HG02943 (cell line): ENCODE measurements around the gene NOVA2.

Experiments
- ATAC-seq: cut with Tn5 transposase; IDR thresholded peaks from one replicate; pipeline ENCODE4 v1.9.1; 2021; ENCODE audit warnings: mild to moderate bottlenecking, low read depth, moderate library complexity; ENCODE audit not compliant: unreplicated experiment

The NOVA2 gene

DNA sequence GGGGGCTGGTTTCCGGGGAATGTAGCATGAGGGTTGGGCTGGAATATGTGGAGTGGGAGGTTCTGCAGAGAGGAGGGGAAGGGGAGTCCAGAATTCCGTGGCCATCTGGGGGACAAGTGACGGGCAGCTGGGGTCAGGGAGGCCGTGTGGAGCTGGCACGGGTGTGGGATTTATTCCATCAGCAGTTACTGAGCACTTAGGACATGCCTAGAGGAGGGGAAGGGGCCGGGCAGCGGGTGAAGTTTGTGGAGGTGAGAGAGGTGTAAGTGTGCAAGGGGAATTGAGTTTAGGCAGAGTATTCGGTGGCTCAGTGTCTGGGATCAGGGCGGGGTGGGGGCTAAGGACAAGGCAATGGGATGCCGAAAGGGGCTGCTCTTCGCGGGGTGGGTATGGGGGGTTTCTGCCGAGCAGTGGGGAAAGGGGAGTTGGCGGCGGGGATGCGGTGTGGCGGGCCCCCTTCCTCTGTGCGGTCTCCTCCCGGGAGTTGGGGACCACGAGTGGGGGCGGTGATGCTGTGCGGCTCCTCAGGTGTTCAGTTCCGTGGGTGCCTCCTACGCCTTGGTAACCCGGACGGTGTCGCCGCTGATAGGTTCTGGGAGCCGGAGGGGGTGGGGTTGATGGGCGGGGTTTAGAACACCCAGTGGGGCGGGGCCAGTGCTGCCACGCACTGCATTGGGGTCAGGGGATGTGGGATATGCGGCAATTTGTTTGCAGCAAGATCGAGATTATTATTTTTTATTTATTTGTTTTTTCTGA, 27.0 kb upstream of the NOVA2 start:
- ATAC-seq, result no peak

DNA sequence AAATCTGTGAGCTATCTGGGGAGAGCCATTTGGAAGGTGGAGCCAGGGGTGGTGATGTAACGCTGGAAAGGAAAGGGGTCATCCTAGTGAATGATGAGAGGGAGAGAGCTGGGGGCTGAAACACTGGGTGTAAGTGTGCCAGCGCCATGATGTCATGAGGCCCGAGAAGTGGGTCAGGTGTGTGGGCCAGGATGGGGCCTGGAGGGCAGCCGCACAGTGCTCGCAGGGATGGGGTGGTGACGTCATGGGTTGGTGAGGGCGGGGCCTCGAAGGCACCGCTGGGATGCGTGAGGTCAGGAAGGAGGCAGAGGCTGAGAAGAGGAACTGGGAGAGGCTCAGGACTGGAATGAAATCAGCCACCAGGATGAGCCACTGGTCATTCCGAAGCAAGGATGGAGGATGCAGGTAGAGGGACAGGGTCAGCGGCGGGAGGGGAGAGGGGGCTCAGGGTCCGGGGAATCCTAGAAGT, 26.0 kb upstream of the NOVA2 start:
- no peak for ATAC-seq

DNA sequence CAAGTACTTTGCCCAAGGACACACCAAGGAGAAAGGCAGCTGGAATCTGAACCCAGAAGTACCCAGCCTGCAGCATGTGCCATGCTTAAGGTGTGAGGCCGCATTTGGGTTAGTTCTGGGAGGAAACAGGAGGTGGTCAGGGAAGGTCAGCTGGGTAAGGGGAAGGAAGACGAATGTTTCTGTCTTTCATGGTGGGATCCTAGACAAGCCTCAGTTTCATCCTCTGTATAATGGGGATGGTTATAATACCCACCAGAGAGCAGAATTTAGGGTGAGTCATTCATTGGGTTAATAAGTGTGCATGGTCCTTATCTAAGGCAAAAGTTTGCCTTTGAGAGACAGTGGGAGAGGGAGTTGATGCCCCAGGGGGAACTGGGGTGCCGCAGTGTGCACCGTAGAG, 25.2 kb upstream of the NOVA2 start:
- no peak for ATAC-seq

DNA sequence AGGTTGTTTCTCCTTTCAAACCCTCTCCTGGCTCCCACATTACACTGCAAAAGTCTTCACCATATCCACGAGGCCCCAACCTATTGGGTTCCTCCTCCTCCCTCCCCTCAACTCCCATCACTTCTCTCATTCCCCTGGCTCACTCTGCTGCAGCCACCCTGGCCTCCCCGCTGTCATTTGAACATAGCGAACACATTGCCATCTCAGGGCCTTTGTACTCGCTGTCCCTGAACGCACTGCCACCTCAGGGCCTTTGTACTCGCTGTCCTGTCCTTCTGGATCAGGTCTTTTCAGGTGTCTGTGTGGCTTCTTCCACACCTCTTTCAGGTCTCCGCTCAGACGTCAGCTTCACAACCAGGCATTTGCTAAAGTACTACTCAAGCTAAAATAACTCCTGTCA, 23.3 kb upstream of the NOVA2 start:
- ATAC-seq, result no peak

DNA sequence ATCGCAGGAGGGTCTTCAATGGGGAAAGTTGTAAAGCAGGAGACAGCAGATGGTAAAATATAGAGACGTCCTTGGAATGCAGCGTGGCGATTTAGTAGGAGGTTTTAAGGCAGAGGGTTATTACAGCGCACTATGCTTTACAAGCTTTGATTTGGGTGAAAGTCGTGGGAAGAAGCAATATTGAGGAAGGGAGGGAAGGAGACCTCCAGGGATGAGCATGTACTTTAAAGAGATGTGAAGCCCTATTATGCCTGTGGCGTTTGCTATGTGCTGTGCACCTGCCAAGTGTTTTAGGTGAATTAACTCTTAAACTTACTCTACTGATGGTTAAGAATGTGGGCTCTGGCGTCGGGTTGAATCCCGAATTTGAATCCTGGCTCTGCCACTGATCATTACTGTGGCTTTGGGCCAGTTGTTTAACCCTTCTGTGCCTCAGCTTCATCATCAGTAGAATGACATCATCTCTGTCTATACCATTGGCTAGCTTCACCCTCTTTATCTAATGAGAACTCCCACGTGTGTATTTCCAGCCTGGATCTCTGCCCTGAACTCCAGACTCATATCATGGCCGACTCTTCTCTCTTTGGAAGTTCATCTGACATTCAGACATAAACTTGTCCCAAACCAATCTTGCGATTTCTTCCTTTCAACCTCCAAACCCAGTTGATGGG, 22.2 kb upstream of the NOVA2 start:
- ATAC-seq, result no peak

DNA sequence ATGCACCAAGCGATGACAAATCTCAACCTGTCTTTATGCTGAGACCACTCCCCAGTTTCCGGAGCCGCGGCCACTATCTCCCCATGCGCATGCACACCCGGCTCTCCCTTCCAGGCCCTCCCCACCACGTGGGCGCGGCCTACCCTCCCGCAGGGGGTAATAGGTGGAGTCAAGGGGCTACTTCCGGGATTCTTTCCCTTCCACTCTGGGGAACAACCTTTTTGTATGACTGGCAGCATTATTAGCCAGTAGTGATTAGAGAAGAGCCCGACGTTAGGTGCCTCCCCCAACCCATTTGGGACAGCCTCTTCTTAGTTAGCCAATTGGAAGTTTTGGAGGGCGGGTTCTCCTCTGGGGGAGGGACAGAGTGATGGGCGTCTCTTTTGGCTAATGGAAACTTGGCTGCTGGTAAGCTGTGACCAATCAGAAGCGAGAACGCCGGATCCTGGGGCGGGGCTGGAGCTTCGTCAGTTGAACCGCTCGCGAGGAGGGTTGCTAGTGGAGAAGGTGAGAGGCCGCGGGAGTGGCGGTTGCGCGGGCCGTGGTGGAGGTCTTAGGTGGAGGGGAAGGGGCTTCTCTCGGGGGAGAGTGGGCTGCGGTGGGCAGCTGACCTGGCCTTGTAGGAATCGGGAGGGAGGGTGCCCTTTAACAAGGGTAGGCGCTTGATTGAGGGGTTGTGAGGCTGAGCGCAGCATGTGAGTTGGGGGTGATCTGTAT, 21.5 kb upstream of the NOVA2 start, which contains the start of gene CCDC61:
Gene CCDC61 (plus strand): TSS at position 470 of the 717 bp plus-strand sequence. CDS start 7,552 bp downstream, outside the sequence.
- ATAC-seq, result peak; percentile 98

DNA sequence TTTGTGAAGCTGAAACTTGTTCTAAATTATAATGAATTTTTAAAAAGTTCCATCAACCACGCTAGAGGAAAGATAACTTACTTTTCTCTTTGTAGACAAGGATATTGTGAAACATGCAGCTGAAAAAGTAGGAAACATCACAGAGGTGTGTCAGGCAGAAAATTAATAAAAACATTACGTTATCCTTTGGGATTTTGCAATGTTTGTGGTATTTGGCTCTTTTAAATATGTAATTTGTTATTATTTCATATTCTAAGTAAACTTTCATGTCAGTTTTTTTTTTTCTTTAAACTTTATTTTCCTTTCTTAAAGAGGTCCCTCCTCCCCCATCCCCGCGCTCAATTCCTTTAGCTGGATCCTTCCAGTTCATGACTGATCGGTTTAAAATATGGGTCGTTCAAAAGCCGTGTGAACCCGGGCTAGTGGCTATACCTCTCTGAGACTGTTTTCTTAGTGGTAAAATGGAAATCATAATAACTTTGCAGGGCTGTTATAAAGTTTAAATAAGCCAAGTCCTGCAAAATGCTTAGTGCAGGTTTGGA, 20.9 kb upstream of the NOVA2 start:
- ATAC-seq, result no peak

DNA sequence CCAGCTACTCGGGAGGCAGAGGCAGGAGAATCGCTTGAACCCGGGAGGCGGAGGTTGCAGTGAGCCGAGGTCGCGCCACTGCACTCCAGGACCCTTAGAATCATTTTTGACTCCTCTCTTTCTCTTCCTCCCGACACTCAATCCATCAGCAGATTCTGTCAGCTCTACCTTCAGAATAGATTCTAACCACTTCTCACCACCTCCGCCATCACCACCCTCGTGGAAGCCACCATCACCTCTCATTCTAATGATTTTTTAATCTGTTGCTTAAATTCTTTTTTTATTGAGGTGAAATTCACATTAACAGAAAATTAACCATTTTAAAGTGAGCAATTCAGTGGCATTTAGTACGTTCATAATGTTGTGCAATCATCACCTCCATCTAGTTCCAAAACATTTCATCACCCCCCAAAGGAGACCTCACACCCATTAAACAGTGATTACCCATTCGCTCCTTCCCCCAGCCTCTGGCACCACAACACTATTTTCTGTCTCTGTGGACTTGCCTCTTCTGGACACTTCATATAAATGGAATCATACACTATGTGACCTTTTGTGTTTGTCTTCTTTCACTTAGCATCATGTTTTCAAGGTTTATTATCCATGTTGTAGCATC, 16.6 kb upstream of the NOVA2 start:
- ATAC-seq, result no peak

DNA sequence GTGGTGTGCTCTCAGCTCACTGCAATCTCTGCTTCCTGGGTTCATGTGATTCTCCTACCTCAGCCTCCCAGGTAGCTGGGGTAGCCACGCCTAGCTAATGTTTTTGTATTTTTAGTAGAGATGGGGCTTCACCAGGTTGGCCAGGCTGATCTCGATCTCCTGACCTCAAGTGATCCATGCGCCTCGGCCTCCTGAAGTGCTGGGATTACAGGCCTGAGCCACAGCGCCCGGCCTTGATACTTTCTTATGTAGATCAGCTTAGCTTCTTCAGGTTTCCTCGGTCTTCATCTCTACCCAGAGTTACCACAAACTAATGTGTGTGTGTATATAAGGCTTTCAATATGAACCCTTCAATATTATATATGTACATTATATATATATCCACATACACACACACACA, 11.7 kb upstream of the NOVA2 start:
- ATAC-seq, result no peak

DNA sequence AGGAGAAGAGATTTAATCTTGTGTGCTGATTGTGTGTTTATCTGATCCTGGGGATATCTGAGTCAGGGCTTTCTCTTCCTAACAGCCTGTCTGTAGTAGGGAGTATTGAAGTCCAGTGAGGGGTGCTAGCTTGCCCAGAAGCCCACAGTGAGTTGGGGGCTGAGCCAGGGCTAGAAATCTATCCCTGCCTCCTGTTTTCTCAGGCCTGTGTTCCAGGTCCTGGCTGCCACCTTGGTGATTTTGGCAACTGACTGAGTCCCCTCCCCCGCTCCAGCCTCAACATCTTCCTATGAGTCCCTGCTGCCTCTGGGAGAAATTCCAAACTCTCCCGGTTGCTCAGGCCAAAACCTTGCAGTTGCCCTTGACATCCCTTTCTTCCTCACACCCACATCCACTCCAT, 7.7 kb upstream of the NOVA2 start:
- no peak for ATAC-seq

DNA sequence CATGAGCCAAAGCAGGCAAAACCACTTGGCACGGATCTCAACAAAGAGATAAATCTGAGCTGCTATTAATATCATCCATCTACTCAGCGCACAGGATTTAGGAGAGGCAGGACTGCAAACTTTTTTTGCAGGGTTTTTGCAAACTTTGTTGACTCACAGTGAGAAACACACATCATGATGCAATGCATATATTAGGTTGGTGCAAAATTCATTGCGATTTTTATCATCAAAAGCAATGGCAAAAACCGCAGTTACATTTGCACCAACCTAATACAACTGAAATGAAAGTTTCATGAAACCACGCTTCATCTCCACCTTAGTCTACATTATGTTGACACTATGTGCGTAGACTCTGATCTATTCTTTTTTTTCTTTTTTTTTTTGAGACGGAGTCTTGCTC, 4.5 kb upstream of the NOVA2 start:
- ATAC-seq, result no peak

DNA sequence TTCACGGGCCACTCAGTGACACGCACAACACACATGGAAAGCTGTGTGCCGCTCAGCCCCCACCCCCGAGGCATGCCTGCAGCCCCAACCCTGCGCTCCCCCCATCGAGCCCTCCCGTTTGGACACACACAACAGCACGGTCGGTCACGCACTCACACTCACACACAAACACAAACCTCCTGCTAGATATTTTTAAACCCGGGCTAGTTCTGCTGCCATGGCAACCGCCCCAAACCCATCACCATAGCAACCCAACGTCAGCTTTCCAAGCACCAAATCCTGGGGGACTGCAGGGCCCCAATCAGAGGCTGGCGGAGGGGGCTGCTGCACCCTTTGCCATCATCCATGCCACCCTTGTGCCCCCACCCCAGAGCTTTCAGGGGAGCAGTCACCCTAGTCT, 2.5 kb upstream of the NOVA2 start:
- no peak for ATAC-seq

DNA sequence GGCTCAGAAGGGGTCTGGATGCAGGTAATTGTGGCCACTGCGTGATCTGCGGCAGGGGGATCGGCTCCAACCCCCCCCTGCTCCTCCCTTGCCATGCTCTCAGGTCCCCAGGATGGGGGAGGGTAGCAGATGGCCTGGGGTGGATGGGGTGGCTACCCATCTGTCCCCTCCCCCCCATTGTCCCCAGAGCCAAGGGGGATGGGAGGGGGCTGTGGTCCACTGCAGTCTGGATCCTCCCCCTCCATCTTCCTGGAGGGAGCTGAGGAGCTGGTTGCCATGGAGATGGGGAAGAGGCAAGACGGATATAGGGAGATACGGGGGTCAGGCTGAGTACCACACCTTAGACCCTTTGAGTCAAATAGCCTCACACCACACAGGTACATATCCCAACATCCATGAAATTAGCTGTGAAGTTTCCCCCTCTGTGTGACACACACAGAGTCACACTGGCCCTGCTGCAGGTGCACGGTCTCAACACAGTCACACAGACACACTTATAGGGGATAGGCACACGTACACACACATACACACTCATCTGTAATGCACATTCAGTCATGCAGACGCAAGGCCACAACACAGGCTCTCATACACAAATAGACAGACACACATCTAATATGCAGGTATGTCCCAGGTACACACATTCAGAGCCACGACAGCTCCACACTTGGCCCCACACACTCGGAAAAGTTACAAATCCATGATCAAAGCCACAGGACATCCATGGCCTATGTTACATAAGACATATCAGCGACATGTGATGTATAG, 1.8 kb upstream of the NOVA2 start:
- ATAC-seq, result no peak

DNA sequence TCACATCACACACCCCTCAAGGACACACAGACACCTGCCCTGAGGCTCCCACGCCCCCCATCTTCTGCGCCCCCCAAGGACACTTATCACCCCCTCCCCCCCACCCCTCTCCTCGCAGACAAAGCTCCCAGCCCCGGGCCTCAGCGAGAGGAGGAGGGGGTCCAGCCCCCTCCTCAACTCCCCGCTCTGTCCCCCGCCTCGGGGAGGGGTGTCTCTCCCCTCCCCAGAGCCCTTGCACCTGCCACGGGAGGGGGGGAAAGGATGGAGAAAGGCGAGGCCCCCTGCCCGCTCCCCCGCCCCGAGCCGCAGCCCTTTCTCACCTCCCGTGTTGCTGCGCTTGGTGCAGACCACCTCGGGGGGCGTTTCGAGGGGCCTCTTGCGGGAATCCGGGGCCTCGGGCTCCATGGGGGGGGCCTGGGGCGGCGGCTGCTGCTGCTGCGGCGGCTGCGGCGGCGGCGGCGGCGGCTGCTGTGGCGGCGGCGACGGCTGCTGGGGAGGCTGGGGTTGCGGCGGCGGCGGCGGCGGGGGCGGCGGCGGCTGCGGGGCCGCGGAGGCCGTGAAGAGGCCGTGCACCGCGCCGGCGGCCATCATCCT, 621 bp downstream of the NOVA2 start:
- no peak for ATAC-seq

DNA sequence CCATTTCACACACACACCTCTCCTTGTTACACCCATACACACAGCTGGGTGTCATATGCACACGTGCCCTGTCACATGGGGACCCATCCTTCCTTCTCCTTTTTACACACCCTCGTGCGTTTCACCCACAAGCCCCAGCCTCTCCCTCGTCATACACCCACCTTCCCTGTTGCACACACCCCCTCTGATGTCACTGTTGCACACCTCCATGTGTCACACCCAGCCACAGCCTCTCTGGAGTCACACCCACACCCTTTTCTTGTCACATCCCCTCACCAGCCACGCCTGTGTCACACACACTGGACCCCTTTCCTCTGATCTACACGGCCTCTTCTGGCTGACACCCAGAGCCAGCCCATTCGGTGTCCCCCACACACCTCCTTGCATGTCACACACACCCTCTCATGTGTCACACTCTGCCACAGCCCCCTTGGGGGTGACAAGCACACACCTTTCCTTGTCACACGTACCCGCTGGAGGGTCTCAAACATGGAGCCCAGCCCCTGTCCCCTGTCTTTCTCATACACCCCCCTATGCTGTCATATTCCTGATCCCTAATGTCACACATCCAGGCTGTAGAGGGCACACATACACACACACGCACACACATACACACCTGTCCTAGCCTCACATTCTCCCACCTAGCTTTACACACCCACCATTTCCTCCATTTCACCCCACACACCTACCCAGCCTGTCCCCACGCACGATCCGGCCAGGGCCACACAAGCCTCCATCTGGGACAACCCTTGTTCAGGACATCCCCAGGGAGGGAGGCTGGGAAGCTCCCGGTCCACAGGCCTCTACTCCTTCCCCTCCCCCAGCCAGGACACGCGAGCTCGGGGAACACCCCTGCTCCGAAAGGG, 1.4 kb downstream of the NOVA2 start:
- no peak for ATAC-seq

DNA sequence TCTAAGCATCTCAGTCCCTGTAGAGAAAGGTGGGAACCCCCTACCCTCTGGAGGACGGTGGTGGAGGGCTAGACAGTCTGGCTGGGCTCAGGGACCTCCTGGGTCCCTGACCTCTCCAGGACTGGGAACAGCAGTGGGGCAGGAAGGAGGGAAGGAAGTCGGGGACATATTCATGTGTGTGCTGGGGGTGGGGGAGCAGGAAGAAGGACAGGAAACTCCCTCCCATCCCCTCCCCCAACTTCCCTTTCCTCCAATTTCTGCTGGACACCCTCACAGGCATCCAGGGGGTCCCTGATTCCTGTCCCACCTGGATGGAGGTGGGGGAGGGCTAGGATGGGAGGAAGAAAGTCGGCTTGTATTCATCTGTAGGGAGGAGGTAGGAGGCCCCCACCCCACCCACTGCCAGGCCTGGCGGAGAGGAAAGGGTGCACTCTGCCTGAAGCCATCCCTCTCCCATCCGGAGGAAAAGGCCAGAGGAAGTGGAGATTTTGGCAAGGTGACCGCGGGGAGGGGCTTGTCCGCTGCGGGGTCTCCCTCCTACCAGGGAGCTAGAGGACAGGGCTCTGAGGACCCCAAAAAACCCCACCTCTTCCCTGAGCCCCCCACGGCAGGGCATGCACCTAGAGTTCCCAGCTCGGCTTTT, 2.3 kb downstream of the NOVA2 start:
- ATAC-seq, result no peak

DNA sequence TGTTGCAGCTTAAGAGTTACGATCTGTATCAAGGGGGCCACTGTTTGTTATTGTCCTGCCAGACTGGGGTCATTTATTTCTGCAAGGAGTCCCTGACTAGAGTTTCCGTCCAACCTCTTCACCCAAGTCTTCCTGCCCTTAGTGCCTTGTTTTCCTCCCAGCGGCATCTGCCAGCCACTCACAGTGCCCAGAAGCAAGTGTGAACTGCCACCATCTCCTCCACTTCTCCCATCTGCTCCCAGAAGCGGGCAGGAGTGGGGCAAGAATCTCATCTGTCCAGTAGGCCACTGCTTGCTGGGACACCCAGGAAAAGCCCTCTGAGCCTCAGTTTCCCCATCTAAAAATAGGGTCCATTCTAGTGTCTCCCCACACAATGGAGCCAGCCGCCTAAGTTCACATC, 4.0 kb downstream of the NOVA2 start:
- ATAC-seq, result no peak

DNA sequence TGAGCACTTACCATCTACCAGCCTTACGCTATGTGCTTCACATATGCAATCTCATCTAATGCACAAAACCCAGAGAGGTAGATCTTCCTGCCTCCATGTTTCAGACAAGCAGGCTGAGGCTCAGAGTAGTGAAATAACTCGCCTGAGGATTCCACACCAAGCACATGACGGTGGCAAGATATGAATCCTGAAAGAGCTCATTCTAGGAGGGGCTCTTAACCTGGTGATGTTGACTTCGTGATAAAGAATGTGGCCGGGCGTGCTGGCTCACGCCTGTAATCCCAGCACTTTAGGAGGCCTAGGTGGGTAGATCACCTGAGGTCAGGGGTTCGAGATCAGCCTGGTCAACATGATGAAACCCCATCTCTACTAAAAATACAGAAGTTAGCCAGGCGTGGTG, 5.0 kb downstream of the NOVA2 start:
- no peak for ATAC-seq
